CD4-positive, alpha-beta T cell treated with Interleukin-6 for 4 hours (primary cell): ENCODE measurements around the gene GPR85.
"Not testable (repeated sequence)": the region's sequence is repeated elsewhere in the genome, so short reads cannot be mapped to it uniquely, and the experiment has no call there.

Experiments used
- DNase-seq: peaks from one replicate; pipeline ENCODE4 v3.0.0-alpha.2; 2020; ENCODE audit warnings: mixed read lengths

The GPR85 gene

DNA sequence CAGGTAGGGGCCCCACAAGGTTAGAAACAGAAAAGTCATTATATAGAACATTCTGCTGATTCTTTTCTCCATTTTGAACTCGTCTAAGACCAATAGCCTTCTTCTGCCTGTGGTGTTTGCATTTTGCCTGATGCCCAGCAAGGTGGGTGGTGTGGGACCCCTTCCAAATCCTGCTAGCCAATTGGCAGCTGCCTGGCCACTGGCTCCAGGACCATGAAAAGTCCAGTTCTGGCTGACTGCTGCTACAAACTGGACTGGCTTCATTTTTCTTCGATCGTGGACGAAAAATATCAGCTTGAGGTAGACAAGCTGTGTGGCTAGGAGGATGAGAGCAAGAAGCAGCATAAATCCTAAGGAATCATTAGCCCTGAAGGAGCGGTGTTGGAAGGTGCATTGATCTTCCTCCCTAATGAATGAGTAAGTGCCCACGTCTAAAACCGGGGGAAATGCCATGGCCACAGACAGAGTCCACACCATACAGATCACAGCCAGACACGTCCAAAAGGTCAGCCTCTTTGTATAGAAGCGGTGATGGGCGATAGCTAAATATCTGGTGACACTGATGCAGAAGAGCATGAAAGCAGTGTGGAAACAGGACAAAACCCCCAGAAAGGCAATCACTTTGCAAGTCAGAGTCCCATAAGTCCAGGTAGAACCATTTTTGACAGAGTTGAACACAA lies 2.7 kb downstream of the GPR85 start:
- DNase-seq, result no peak

DNA sequence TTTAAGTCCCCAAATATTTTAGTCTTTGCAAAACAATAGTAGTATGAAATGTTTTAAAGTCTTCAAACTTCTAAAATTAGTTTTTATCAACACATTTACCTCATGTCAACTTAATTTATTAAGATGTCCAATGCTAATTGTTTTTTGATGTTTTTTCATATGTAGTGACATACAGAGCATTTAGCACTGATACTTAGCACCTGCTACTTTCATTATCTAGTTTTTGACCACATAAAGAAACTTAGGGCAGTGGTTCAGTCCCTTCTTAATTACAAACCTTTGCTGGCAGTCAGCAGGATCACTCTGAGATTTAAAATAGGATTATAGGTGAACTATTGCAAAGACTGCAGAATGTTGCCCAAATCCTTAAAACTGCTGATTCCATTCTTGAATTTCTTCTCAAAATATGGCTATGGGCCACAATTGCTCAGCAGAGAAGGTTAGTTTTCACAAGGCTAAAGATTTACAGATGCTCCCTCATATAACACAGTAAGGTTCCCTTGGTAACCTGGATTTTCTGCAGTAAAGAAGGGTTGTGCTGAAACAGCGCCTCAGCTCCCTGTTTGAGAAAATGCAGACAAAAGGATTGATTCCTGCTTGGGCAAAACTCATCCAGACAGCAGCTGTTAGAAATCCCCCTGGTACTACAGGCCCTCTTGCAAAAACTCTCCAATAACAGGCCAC lies 3.4 kb downstream of the GPR85 start:
- DNase-seq, result no peak

DNA sequence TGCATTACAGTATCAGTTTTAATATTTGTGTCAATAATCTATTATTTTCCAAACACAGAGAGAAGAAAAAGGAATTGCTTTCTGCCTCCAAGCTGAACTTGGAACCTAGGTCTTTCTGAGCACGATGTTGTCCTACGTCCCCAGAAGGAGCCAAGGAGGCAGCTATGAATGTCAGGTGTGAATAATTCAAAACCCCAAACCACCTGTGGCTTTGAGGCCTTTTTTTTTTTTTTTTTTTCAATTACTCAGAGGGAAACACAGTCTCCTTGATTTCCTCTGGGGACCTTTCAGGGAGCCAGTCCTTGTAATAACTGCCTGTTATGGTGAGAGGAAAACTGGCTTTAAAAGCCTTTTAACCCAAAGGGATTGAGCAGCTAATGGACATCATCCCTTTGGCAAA lies 8.3 kb downstream of the GPR85 start:
- no peak for DNase-seq

DNA sequence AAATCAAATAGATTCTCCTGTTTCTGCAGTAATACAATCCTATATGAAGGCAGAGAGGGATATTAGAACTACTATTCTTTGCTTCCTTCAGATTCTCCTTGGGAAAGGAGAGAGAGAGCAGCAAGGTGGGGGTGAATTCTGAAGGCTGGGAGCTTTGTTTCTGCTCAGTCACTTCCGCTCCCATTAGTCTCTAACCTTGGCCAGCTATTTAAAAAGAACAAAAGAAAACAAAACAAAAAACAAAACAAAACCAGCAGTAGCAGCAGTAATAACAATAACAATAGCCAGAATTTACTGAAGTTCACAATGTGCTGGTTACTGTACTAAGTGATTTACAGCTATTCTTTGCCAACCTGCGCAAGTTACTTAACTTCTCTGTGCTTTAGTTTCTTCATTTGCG lies 9.9 kb downstream of the GPR85 start:
- no peak for DNase-seq

DNA sequence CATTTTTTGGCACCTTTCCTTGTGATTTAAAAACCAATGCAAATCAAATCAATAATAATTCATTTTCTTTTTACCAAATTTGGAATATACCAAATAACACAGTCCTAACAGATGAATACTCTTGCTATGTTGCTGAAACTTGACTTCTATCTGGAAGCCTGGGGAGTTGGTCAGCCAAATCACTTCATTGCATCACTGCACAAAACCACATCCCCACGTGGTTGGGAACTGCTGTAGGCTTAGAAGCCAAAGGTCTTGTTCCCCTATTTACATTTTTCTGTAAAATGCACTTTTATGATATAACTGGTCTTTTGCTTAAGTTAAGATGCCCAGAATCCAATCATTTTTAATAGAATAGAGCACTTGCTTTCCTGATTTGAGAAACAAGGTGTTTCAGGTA lies 15.2 kb downstream of the GPR85 start:
- DNase-seq, result no peak

DNA sequence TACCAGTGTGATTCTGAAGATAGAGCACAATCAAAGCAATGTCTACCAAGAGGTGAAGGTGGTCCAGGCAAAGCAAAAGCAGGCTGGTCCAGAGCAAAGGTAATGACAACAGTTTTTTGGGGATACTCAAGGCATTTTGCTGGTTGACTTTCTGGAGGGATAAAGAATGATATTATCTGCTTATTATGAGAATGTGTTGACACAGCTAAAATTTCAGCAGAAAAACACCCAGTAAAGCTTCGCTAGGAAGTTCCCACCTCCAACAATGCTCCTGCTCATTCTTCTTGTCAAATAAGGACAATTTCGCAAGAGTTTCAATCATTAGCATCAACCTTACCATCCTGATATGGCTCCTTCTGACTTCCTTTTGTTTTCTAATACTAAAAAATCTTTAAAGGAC lies 24.1 kb downstream of the GPR85 start:
- no peak for DNase-seq

DNA sequence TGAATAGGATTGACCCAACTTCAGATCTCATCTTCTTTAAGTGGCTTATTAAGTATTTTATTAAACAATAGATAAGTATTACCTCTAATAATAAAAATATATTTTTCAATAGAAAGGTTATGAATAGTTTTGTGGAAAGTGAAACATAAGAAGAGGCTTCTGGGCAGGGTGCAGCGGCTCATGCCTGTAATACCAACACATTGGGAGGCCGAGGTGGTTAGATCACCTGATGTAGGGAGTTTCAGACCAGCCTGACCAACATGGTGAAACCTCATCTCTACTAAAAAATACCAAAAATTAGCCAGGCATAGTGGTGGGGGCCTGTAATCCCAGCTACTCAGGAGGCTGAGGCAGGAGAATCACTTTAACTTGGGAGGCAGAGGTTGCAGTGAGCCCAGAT lies 26.5 kb downstream of the GPR85 start:
- no peak for DNase-seq

DNA sequence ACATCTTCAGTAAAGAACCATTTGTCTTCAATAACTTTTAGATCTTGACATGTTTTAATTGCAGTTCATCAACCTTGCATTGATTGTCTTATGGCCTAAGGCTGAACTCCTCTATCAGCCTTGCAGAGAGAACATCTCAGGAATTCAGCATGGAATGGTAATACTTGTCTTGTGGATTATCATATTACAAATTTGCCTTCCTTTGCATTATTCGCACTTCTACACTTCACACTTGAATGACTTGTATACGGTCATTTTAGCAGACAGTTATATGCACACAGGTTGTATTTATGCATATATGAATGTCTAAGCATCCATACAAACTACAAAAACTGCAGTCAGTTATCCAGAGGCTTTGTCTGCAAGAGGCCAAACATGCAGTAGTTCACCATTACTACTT lies 31.7 kb downstream of the GPR85 start:
- DNase-seq, result no peak

DNA sequence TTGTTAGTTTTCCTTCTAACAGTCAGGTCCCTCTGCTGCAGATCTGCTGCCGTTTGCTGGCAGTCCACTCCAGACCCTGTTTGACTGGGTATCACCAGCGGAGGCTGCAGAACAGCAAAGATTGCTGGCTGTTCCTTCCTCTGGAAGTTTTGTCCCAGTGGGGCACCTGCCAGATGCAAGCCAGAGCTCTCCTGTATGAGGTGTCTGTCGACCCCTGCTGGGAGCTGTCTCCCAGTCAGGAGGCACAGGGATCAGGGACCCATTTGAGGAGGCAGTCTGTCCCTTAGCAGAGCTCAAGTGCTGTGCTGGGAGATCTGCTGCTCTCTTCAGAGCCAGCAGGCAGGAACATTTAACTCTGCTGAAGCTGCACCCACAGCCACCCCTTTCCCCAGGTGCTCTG lies 32.4 kb downstream of the GPR85 start:
- DNase-seq, result not testable (repeated sequence)

DNA sequence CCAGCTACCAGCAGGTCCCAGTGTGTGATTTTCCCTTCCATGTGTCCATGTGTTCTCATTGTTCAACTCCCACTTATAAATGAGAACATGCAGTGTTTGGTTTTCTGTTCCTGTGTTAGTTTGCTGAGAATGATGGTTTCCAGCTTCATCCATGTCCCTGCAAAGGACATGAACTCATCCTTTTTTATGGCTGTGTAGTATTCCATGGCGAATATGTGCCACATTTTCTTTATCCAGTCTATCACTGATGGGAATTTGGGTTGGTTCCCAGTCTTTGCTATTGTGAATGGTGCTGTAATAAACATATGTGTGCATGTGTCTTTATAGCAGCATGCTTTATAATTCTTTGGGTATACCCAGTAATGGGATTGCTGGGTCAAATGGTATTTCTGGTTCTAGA lies 37.4 kb downstream of the GPR85 start:
- not testable (repeated sequence) for DNase-seq

DNA sequence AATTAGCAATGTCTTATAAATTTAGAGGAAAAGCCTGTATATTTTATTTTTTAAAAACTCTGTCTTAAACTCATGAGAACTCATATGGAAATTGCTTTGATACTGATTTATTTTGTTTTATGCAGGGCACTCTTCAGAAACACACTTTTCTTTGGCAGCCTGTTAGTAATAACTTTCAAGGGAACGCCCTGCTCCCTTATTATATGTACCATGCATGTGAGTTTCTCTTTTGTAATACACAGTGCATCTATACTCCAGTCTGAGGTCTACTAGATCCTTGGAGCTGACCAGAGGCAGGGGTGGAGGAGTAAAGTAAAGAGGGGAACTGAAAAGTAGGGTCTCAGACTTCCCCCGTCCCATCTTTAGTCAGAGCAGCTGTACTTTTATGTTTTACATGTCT lies 40.2 kb downstream of the GPR85 start:
- DNase-seq, result no peak

DNA sequence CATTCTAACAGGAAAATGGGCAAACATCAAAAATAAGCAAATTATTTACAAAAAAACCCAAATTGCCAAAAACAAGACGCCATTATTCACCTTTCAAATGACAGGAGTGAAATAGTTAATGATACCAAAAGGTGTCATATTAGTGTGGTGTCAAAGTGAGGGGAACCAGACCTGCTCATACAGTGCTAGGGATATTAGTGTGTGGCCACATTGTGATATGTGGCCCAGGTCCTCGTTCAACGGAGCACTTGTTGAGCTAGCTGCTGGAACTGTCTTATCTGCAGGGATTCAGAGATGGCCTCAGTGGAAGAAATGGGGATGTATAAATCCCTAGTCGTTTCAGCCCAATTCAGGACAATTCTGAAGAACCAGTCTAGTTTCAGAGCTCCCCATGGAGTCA lies 41.2 kb downstream of the GPR85 start:
- no peak for DNase-seq

DNA sequence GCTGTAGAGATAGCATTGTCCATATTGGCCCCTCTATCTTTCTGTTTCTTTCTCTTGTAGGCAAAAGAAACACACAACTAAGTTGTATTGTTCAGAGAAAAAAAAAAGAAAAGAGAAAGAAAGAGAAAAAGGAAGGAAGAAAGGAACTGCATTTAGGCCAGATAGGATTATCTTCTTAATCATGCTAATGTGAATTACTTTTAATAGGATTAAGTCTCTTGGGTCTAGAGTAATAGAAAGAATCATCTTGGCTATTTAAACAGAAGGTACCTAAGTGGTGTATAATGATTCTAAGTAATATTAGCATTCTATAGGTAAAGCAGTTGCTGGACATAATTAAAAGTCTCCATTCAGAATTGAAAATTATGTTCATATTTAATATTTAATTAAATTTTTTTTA lies 42.2 kb downstream of the GPR85 start:
- no peak for DNase-seq

DNA sequence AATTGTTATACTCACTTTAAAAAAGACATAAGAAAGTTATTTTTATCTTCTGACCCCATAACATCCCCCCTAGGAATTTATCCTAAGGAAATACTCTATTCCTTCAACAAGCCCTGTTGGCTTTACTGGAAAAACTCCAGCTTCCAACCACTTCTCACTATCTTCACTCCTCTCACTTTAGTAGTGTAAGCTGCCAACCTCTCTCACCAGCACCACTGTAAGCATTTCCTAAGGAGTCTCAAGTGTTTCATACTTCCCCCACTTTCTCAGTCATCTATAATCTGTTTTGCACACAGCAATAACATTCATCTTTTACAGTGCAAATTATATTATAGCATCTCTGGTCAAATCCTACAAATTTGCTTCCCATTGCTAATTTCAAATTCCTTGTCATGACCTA lies 45.8 kb downstream of the GPR85 start:
- no peak for DNase-seq

DNA sequence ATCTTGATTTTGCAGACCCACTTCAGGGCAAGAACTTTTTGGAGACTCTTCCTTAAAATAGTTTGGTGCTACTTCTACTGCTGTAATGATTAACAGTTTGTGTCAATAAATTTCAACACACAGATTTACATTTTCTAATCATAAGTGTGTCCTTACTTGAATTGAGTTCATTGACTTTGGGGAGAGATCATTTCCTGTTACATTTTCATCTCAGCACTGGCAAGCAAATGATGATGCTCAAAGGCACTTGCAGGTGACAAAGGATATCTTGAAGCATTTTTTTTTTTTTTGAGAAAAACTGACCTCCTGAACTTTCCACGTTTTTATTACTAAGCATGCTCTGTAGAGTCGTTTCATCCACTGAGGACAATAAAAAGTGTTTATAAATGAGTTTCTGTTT lies 52.7 kb downstream of the GPR85 start:
- DNase-seq, result no peak
